ENCODE results near the gene SLC9A1. TPM values are rescaled to one million over a fixed set of nuclear protein-coding genes. Genes with fewer than 3 reads are reported as not detected.
"Not testable (repeated sequence)": the region's sequence is repeated elsewhere in the genome, so short reads cannot be mapped to it uniquely, and the experiment has no call there.

SLC9A1 gene
- total RNA-seq, 1 donor from 2014 or later = 24.4 TPM

DNA sequence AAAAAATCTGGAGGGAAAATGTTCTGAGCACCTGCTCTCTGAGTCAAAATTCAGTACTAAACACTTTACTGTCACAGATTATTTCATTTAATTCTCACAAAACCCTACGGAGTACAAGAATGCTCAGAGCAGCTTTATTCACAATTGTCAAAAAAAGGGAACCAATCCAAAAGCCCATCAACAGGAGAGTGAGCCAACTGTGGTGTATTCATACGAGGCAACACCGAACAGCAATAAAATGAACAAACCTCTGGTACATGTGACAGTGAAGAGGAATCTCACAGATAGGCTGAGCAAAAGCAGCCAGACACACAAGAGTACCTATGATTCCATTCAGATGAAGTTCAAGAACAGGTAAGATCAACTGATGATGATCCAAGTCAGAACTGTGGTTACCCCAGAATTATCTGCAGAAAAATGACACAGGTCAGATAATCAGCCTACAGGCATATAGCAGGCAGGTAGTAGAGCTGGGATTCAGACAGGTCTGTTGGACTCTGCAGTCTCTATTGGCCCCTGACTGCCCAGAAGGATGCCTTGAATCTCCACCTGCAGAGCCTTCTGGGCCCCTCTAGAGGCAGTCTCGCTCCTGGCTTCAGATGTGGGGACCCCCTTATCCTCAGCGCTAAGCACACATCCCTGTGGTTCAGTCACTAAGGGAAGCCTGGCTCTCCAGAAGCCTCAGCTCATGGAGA lies 19.2 kb downstream of the SLC9A1 start:
- no peak for DNase-seq (ENCODE audit: low spot score)

DNA sequence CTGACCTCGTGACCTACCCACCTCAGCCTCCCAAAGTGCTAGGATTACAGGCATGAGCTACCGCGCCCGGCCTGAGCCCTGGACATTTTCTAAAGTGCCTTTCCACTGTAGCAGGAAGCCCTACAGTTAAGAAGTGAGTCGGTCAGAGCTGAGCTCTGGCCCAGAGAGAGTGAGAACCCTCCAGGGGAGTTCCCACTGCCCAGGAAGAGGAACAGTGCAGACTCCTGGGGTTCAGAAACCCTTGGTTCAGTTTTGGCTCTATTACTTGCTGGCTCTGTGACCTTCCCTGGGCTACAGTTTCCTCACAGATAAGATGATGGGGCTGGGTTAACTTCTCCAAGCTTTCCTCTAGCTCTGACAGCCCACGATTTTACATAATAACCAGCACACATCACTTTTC lies 20.9 kb downstream of the SLC9A1 start:
- DNase-seq (ENCODE audit: low spot score) = no peak

DNA sequence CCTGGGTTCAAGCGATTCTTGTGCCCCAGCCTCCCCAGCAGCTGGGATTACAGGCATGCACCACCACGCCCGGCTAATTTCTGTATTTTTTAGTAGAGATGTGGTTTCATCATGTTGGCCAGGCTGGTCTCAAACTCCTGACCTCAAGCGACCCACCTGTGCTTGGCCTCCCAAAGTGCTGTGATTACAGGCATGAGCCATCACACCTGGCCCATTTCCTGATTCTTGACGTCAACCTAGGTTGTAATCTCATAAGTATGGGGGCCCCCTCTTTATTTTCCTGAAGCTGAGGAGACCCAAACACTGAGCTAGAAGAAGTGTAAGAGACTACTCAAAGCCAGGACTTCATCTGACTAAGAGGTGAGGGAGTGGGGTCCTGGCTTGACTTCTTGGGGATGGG lies 21.8 kb downstream of the SLC9A1 start:
- no peak for DNase-seq (ENCODE audit: low spot score)

DNA sequence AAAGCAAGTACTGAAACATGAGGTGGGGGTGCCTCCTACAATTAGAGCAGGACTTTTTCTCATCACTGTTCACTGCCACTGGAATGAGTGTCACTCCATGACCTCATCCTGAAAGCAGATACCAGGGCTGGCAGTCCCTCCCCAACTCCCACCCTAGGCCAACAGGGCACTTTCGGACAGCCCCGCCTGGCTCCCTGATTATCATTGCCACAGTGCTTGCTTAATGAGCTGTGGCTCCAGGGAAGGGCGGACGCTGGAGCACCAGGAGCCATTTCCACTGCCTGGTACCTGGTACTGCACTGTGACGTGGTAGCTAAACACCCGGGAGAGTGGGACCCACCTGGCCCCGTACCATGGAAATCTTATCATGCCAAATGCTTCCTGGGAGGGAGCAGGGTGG lies 22.3 kb downstream of the SLC9A1 start:
- no peak for DNase-seq (ENCODE audit: low spot score)

DNA sequence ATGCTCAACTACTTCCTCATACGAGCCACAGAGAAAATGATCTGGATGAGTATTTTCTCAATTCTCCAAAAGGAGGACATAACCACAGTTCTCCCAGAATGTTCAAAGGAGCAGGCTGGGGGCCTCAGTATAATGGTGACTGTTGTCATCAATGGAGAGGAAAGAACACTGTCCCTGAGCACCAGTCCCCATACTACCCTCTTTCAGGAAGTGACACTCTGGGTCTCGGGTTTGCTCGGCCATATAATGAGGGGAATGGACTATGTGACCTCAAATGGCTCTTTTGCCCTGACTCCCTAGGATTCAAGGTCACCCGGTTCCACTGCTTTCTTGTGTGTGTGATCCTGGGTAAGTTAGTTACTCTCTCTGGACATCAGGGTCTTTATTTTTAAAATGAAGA lies 22.8 kb downstream of the SLC9A1 start:
- no peak for DNase-seq (ENCODE audit: low spot score)

DNA sequence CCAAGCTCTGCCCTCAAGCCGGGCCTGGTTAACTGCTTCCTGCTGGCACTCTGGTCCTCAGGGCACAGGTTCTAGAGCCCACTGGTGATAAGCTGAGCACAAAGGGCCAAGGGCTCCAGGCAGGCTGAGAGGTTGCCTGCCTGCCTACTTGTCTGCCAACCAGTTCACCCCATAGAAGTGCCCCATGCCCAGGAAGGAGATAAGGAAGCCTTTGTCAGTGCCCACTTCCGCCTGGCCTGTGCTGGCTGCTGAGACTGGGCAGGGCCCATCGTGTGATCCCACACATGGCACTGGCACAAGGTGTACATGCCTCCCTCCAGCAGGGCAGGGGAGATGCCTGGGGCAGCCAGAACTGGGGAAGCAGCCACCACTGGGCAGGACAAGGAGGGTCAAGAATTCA lies 24.1 kb downstream of the SLC9A1 start:
- DNase-seq (ENCODE audit: low spot score) = no peak

DNA sequence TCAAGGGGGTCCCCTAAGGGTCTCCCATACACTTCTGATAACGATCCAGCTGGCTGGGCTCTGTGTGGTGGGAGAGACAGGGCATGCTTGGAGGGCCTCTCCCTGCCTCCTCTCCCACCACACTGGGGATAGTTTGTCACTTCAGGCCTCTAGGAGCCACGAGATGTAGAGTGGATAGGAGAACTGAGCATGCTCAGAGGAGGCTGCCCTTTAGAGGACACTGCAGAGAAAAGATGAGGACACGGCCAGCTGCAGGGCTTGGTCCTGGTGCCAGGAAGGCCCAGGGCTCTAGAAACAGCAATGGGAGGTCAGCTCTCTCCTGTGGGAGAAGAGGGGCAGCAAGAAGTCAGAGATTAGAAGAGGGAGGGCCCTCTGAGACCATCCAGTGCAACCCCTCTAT lies 25.7 kb downstream of the SLC9A1 start:
- no peak for DNase-seq (ENCODE audit: low spot score)

DNA sequence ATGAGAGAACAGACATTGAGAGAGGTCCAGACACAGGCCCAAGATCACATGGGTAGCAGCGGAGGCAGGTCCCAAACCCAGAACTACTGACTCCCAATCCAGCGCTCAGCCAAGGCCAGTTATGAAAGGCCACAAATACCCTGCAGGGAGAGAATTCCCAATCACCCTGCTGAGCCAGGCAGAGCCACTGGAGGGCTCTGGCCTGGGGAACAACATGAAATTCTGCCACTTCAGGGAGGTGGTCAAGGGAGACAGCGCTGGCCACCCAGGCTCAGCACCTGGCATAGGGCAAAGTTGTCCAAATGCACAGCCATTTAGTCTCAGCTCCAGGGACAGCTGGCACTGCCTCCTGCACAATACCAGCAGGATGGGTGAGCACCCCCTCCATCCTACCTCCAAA lies 27.5 kb downstream of the SLC9A1 start:
- DNase-seq (ENCODE audit: low spot score) = no peak

DNA sequence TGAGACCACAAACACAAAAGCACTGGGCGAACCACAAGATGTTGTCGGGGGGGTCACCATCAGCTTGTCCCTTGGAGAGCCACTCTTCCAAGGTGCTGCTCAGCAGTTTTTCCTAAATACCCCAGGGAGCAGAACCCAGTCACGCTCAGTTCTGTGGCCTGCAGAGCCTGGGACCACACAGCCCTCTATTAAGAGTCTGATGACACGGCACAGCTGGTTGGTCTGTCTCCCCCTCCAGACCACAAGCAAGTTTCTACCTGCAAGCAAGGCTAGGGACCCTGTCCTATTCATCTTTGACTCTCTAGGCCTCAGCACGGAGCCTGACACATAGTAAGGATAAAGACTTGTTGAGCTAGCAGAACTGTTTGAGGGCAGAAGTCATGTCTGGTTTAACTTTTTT lies 28.5 kb downstream of the SLC9A1 start:
- no peak for DNase-seq (ENCODE audit: low spot score)

DNA sequence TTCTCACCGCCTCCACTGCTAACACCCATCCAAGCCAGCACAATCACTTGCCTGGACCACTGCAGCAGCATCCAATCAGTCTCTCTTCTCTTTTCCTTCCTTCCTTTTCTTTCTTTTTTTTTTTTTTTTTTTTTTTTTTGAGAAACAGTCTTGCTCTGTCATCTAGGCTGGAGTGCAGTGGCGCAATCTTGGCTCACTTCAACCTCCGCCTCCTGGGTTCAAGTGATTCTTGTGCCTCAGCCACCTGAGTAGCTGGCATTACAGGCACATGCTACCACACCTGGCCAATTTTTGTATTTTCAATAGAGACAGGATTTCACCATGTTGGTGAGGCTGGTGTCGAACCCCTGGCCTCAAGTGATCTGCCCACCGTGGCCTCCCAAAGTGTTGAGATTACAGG lies 29.8 kb downstream of the SLC9A1 start:
- not testable (repeated sequence) for DNase-seq (ENCODE audit: low spot score)

DNA sequence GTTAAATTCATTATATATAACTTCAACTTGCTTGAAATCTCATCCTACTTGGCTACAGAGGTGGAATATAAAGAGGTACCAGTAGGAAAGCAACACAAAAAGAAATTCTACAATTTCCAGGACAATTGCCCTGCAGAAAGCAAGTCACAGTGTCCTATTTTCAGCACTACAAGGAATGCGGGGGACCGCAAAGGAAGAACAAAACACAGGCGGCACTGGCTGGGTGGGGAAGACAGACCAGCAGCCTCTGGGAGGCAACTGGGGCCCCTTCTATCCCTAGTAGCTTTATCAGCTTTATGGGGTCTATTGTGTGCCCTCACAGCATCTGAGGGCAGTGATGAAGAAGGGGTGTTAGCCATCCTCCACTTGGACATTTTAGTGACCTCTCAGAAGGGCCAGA lies 30.5 kb downstream of the SLC9A1 start:
- no peak for DNase-seq (ENCODE audit: low spot score)

DNA sequence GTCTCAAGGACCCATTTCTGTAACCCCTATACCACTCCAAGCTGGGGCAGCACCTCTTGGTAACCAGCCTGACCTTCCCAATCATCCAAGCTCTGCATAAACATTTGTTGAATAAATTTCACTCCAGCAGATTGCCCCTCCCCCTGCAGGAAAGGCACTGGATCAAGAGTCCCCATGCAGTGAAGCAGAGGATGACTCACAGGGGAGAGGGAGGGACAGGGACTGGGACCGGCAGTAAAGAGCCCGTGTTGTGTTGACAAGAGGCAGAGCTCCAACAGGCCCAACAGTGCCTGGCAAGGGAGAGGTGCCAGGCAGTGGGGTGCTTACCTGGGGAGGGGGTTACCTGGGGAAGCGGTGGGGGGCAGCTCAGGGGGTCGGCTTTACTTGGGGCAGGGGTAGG lies 32.3 kb downstream of the SLC9A1 start:
- no peak for DNase-seq (ENCODE audit: low spot score)

DNA sequence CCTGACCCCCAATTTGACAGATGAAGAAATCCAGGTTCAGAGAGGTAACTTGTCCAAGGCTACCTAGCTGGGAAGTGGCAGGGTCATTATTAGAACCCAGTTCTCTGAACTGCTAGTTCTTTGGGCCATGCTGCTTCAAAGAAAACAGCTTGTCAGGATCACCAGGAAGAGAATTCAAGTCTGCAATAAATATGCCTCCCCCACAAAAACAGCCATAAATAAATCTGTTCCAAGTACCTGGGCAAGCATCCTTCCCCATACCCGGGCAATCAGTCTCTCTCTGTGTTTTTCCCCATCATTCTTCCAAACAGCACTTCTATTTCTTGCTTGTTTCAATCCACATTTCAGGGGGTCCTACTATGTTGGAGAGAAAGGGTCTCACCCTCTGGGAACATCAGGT lies 34.1 kb downstream of the SLC9A1 start:
- DNase-seq (ENCODE audit: low spot score) = no peak

DNA sequence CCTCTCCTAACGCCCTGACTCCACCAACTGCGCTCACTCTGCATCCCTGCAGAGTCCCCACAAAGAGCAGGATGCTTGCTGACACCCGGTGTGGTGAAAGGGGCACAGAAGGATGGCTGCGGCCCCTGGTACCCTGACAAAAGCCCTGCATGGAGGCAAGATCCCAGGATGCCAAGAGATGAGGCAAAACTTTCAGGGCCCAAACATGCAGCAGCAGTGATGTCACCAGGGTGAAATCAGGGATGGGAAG lies 36.6 kb downstream of the SLC9A1 start:
- DNase-seq (ENCODE audit: low spot score) = no peak

DNA sequence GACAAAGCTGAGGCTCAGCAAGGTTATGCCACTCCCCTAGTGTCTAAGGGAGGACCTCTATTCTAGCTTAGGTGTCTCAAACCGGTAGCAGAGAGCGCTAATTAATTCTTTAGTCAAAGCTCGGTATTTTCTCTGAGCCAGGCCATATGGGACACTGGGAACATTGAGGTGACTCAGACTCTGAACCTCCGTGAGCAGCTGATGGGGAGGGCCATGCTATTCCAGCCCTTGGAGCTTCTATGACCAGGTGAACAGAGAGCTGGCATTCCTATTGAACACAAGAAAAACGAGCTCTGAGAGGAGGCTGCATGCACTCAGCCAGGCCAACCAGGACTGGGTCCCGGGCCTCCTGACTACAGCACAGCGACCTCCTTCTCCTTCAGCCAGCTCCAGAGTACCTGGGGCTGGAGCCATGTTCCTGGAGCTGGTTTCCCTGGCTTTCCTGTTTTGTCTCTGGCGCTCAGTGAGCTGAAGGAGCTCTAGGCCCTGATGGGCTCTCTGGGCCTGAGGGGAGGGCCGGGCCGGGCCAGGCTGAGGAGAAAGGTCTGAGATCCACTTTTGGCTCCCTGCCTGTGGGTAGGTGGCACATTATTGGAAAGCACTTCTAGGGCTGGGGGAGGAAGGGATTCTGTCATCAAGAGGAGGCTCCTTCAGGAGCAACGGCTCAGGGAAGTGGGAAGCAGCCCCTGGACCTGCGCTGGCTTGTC lies 37.0 kb downstream of the SLC9A1 start:
- DNase-seq (ENCODE audit: low spot score) = no peak

DNA sequence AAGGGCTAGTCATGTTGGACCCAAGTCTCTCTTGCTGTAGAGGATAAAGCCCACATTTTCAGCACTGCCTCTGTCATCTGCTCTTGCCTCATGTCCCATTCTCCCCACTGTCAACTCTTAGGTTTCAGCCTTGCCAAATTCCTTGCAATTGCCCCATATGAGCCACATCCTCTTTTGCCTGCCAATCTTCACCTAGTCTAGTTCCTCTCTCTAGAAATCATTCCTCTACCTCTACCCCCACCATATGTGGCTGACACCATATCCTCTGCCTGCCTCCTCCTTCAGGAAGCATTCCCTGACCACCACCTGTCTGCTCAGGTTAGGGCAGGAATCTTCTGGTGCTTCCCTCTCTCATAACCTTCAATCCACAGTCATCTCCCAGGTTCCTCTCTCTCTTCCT lies 38.2 kb downstream of the SLC9A1 start:
- no peak for DNase-seq (ENCODE audit: low spot score)

DNA sequence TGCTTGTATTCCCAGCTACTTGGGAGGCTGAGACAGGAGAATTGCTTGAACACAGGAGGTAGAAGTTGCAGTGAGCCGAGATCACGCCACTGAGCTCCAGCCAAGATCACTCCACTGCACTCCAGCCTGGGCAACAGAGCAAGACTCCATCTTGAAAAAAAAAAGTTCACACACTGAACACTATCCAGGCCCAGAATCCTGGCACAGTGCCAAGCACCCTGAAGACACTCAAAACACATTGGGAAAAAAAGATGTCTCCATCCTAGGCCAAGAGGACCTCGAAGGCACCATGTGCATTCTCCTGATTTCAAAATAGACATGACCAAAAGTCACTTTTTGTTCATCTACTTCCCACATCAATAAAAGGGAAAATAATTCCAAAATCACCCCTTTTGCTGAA lies 38.7 kb downstream of the SLC9A1 start:
- no peak for DNase-seq (ENCODE audit: low spot score)

DNA sequence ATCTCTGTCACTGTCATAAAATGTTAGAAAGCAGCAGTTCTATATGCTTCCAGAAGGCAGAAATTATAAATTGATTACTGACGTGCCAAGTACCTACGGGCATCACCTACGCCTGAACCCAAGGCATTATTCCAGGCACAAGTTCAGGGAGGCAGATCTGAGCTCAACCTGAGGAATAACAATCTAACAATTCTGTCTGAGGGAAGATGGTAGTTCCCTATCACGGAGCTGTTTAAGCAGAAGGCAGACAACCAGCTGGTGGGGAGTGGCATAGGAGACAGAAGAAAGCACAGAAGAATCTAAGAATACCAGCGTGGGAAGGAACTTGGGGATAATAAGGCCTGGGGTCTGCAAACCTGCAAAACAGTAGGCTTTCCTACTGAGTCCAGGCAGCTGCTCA lies 40.4 kb downstream of the SLC9A1 start:
- DNase-seq (ENCODE audit: low spot score) = no peak

DNA sequence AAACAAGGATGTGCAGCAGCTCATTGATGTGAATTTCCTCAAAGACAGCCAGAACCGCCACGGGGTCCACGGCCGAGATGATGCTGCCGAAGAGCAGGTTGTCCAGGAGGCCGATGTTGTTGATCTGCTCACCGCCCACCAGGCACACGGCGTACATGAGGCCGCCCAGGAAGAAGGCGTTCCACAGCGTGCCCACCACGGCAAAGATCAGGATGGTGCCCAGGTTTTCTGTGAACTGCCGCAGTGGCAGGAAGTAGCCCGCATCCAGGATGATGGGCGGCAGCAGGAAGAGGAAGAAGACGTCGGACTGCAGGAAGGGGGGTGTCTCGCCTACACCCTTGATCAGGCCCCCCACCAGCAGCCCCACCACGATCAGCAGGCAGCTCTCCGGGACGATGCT lies 41.1 kb downstream of the SLC9A1 start:
- DNase-seq (ENCODE audit: low spot score) = no peak

DNA sequence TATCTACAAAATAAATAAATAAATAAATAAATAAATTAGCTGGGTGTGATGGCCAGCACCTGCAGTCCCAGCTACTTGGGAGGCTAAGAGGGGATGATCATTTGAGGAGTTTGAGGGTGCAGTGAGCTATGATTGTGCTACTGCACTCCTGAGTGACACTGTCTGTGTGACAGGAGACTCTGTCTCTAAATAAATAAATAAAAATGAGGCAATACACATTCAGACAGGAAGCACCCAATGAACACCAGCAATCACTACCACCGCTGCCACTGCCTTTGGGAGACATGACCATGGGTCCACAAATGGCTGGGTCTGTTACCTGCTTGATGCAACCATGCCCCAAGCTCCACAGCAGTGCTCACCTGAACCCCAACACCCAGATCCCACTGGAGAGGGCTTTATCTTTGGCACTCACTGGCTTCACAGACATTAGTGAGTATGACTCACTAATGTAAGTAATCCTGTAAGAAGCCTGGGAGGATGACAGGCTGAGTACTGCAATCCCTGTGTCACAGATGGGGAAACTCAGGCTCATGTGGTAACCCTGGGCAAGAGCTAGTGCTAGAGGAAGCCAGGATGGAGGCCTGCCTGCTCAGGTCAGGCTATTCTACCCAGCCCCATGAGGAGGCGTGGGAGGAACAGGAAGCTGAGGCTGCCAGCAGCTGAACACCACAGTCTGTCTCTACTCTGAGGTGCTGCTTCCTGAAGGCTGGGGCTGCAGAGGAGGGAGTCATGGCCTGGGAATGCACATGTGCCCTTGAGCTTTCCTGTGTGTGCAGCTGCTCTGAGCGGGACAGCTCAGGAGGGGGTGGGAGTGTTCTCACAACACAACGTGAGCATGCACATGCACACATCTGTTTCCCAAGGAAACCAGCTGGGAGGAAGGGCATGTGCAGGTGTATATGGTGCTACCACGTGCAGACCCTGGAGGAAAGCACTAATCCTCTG lies 43.0 kb downstream of the SLC9A1 start:
- no peak for DNase-seq (ENCODE audit: low spot score)

DNA sequence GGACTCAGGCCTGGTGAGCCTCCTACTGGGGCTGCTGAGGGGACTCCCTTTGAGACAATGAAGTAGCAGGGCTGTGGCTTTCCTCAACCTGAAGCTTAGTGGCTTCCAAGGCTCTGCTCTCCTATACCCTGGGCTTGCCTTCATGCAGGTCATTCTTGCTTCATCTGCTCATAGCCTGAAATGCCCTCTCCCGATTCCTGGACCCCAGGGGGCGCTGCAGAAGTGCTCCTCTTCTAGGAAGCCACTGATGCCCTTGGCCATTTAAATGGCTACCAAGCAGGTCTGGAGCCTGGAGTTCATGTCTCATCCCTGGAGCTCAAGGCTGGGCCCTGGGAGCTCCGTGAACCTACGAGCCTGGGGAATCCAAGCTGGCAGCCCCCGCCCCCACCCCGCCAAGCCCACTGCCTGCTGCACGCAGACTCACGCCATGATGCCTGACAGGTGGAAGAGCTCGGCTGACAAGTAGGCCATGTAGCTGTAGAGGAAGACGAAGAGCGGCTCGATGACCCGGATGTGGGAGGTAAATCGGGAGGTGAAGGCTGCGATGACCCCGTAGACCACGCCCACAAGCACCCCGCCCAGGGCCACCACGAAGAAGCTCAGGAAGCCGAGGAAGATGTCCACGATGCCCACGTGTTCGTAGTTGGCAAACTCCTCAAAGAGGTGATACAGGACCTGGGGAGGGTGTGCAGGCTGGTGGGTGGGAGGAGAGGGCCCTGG lies 45.7 kb downstream of the SLC9A1 start:
- DNase-seq (ENCODE audit: low spot score) = no peak

DNA sequence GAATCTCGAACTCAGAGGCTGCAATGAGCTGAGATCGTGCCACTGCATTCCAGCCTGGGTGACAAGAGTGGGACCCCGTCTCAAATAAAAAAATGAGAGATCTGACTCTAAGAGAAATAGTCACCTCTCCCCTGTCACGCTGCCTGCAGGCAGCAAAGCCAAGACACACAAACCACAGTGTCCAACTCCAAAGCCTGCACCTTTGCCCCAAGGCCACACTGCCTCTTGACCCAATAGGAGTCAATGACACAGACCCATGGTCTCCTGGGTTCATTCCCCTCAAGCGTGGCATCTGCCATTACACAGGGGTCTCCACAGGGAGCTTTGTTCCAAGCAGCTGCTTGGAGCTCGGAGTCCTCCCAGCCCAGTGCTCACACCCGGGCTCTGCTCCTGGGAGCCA lies 46.3 kb downstream of the SLC9A1 start:
- DNase-seq (ENCODE audit: low spot score) = no peak
